ENCODE data around the gene ATP5F1D.
A peak's percentile ranks its signal among the peaks of the same experiment; 100 is the strongest.

ATP5F1D gene

DNA sequence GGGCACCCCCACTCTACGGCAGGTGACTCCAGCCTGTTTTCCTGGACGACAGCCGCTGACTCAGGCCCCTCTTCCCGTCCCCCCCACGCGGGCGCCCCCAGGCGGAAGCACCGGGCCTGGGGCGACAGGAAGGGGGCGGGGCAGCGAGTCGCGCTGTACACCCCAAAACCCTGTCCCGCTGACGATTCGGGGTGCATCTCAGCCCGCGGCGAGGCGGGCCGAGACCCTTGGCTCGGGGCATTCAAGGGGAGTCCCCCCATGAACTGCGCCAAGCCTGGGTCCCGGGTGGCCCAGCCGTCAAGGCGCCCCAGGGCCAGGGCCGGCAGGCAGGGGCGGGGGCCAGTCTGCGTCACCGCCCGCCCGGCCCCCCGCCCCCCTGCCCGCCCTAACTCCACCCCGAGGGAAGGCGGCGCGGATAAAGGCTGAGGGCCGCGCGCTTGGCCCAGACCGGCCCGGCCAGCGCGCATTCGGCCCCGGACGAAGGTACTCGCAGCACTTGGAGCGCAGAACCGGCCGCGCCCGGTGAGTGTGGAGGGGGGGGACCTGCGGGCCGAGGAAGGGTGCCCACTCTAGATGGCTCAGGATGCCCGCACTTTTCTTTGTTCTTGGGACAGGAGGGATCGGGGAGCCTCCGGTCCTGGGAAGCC is 6.7 kb downstream of the ATP5F1D start, which contains the start of gene MIDN:
Gene MIDN, plus strand, starts transcription at position 445 of the 647 bp plus-strand sequence. CDS start 1,714 bp downstream, outside the sequence.
- peak; percentile 63 for DNase-seq (ENCODE audit: low read depth)

GRCh38 chr19:1248786-1249297 is 7.3 kb downstream of the ATP5F1D start:
- DNase-seq (ENCODE audit: low read depth) = peak; percentile 82

DNA sequence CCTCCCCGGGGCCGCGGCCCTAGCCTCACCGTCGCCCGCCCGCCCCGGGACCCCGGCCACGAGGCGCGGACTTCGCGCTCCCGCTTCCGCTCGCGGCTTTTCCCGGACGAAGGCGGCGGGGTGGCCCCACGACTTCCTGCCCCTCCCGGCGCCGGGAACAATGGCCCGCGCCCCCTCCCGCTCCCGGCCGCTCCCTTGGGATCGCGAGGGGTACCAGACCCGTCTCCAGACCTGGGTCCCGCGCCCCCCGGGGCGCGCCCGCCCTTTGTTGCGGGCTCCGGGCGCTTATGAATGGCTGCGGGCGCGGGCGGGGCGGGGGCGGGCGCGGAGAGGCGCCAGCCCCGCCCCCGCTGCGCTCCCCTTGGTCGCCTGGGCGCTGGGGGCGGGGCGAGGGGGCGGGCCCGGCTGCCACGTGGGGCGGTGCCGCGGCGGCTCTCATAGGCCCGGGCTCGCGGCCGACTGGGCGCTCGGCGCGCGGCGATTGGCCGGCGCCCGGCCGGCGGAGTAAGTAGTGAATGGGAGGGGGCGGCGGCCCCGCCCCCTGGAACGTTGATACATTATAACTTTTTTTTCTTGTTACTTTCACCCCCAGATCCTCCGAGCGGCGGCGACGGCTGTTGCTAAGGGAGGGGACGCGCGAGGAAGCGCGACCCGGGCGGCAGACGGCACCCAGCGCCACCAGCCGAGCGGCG is 7.9 kb downstream of the ATP5F1D start:
- DNase-seq (ENCODE audit: low read depth) = peak; percentile 90

DNA sequence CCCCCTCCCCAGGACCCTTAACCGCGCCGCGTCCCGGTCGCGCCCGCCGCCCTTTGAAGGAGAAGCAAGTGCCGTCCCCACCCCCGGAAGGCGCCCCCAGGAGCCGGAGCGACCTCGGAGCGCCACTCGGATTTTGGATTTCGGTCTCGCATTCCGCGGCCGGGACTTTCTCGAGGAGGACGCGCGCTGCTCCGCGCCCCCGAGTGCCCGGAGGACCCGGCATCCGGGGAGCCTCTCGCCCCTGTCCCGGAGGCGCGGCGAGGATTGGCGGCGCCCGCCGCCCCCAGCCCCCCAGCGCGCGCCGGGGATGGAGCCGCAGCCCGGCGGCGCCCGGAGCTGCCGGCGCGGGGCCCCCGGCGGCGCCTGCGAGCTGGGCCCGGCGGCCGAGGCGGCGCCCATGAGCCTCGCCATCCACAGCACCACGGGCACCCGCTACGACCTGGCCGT is 8.5 kb downstream of the ATP5F1D start:
- DNase-seq (ENCODE audit: low read depth) = no peak

DNA sequence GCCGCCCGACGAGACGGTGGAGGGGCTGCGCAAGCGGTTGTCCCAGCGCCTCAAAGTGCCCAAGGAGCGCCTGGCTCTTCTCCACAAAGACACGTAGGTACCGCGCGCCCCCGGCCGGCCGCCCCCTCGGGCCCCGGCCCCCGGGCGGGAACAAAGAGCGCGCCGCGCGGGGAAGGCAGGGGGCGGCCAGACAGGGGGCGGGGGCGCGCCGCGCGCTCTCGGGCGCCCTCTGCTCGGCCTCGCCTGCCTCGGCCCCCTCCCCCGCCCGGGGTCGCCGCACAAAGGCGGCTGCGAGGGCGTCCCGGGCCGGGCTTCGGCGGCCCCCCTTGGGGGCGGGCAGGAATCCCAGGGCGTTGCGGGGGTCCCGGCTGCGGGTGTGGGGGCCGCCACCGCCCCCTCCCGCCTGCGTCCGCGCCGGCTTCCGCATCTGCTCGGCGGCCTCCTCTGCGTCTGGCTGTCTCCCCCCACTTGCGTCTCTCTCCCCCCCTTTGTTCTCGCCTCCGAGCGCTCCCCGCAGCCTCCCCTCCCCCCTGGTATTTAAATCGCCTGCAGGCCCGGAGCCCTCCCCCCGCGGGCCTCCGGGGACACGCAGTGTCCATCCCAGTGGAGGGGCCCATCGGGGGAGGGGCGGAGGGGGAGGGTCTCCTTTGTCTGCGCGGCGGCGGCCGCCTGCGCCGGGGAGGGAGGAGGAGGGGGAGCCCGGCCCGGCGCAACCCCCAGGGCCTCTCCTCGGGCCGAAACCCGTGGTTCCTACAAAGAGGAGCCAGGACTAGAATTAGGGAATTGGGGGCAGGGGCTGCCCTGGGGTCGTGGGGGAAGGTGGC is 9.1 kb downstream of the ATP5F1D start:
- peak; percentile 59 for DNase-seq (ENCODE audit: low read depth)

DNA sequence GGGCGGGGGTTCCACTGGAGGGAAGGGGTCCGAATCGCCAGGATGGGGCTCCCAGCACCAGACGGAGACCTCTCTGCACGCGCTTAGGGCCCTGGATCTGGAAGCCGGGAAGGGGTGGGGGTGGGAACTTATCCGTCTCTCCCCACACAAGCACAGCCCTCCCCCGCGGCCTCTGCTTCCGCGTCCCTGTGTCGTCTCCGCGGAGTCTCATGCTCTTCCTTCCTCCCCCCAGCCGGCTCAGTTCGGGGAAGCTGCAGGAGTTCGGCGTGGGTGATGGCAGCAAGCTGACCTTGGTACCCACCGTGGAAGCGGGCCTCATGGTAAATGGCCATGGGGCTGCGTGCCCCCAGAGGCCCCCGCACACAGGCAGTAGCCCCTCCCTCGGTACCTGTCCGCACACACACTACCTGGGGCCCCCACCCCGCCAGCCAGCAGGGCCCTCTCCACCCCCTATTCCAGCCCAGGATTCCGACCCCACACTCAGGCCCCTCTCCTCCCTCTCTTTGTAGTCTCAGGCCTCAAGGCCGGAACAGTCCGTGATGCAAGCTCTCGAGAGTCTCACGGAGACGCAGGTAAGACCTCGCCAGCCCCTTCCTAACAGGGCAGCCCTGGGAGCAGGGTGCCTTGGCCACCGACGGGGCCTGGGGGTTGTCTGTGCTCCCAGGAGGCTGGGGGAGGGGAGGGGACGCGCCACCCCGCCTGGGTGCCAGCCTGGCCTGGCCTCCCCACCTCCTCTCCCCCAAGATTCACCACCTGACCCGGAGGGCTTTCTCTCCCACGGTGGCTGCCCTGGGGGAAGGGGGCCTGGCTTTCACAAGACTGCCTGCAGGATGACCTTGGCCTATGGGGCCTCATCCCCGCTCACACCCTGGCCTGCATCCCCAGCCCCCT is 10.0 kb downstream of the ATP5F1D start:
- peak; percentile 63 for DNase-seq (ENCODE audit: low read depth)

- no peak for DNase-seq (ENCODE audit: low read depth)
Observed at GRCh38 chr19:1252221-1252820, 10.8 kb downstream of the ATP5F1D start.

- peak; percentile 63 for DNase-seq (ENCODE audit: low read depth)
Observed at GRCh38 chr19:1252821-1253513, 11.4 kb downstream of the ATP5F1D start.

GRCh38 chr19:1253514-1254080 is 12.0 kb downstream of the ATP5F1D start:
- DNase-seq (ENCODE audit: low read depth) = no peak

DNA sequence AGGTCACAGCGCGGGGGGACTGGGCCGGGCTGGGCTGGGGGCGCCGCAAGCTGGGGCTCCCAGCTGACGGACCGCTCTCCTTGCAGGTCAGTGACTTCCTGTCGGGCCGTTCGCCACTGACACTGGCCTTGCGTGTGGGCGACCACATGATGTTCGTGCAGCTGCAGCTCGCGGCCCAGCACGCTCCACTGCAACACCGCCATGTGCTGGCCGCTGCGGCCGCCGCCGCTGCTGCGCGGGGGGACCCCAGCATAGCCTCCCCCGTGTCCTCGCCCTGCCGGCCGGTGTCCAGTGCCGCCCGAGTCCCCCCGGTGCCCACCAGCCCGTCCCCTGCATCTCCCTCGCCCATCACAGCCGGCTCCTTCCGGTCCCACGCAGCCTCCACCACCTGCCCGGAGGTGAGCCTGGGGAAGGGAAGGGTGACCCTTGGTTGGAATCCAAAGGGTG is 12.6 kb downstream of the ATP5F1D start:
- DNase-seq (ENCODE audit: low read depth) = no peak

GRCh38 chr19:1254530-1255185 is 13.1 kb downstream of the ATP5F1D start:
- DNase-seq (ENCODE audit: low read depth) = no peak

- DNase-seq (ENCODE audit: low read depth) = no peak
Observed at GRCh38 chr19:1255186-1256161, 13.9 kb downstream of the ATP5F1D start.

- no peak for DNase-seq (ENCODE audit: low read depth)
Observed at GRCh38 chr19:1256646-1257474, 15.3 kb downstream of the ATP5F1D start.

DNA sequence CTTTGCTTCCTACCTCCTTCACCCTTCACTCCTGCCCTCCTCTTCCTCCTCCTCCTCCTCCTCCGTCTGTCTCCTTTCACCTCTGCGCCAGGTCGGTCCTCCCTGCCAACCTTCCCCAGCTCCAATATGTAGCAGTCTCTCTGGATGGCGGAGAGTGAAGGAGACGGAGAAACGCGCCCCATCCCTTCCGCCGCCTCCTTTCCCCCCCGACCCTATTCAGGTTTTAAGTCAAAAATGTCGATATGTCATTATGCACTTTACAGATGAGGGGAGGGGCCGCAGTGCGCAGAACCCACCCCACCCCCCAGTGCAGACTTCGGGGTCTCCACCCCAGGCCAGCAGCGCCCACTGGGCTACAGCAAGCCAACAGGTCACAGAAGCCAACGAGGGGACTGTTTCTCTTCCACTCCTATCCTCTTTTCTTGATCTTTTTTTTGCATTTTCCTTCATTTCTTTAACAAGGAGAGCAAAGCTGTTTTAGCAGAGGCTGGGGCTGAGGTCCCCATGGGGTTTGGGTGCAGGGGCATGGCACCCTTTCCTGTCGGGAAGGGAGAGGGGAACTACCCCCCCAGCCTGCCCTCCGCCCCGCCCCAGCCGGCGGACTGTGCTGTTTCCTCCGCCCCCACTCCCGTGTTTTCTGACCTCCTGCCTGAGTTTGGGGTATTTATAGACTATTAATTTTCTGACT is 16.1 kb downstream of the ATP5F1D start:
- no peak for DNase-seq (ENCODE audit: low read depth)

GRCh38 chr19:1258163-1258492 is 16.6 kb downstream of the ATP5F1D start:
- DNase-seq (ENCODE audit: low read depth) = no peak

- DNase-seq (ENCODE audit: low read depth) = no peak
Observed at GRCh38 chr19:1258707-1259205, 17.2 kb downstream of the ATP5F1D start.
